WTC11 (cell line): ENCODE measurements around the gene SLC16A10. TPM values are rescaled to one million over a fixed set of nuclear protein-coding genes. Genes with fewer than 3 reads are reported as not detected.
A peak's percentile ranks its signal among the peaks of the same experiment; 100 is the strongest.

Experiments used
- ATAC-seq: fragments of 200-7000 bp; cut with Tn5 transposase; 2 replicates; pipeline ENCODE4 v1.10.0; 2021; ENCODE audit warnings: mild to moderate bottlenecking, moderate library complexity
- CTCF ChIA-PET: fragments of 300-600 bp; sonication (Branson Sonifier 250); formaldehyde crosslinking; loops from one replicate; lab custom pipeline; 2021; ENCODE audit warnings: antibody characterized with exemption; lab: Charles Lee
- POLR2A ChIA-PET: fragments of 350-600 bp; sonication (Branson Sonifier 250); formaldehyde crosslinking; loops from one replicate; lab custom pipeline; 2021; ENCODE audit warnings: antibody characterized with exemption; lab: Charles Lee
- DNase-seq: peaks from one replicate; pipeline ENCODE4 v3.0.0; 2021; ENCODE audit warnings: low spot score
- H3K27ac Mint-ChIP-seq: 2 replicates; pipeline ENCODE4 v1.8.0; 2021; ENCODE audit warnings: mixed read lengths
- H3K27me3 Mint-ChIP-seq: 2 replicates; pipeline ENCODE4 v1.8.0; 2021; ENCODE audit warnings: low read depth, mild to moderate bottlenecking, moderate library complexity, mixed read lengths
- H3K36me3 Mint-ChIP-seq: 2 replicates; pipeline ENCODE4 v1.8.0; 2021; ENCODE audit warnings: mixed read lengths
- H3K4me1 Mint-ChIP-seq: 2 replicates; pipeline ENCODE4 v1.8.0; 2022; ENCODE audit warnings: mixed read lengths
- H3K4me3 Mint-ChIP-seq: 2 replicates; pipeline ENCODE4 v1.8.0; 2021; ENCODE audit warnings: mild to moderate bottlenecking, moderate library complexity, mixed read lengths
- H3K9me3 Mint-ChIP-seq: 2 replicates; pipeline ENCODE4 v1.8.0; 2021; ENCODE audit warnings: mixed read lengths
- CREB1 ChIP-seq: sonication (generic); formaldehyde crosslinking; IDR thresholded peaks from 2 replicates; pipeline ENCODE4 v1.8.0; 2023; ENCODE audit warnings: mild to moderate bottlenecking, missing genetic modification reagents
- E2F1 ChIP-seq: sonication (generic); formaldehyde crosslinking; IDR thresholded peaks from 2 replicates; pipeline ENCODE4 v1.8.0; 2022; ENCODE audit warnings: mild to moderate bottlenecking, missing genetic modification reagents
- GABPB1 ChIP-seq: sonication (generic); formaldehyde crosslinking; IDR thresholded peaks from 2 replicates; pipeline ENCODE4 v1.8.1; 2023; ENCODE audit warnings: mild to moderate bottlenecking, missing genetic modification reagents
- GTF2I ChIP-seq: fragments of 250-450 bp; sonication (Bioruptor Pico); conservative IDR thresholded peaks from 2 replicates; pipeline ENCODE4 v1.4.0; 2021; ENCODE audit warnings: mild to moderate bottlenecking
- HMGA2 ChIP-seq: fragments of 250-450 bp; sonication (Bioruptor Pico); IDR thresholded peaks from 2 replicates; pipeline ENCODE4 v1.4.0; 2021; ENCODE audit warnings: mild to moderate bottlenecking, moderate library complexity
- MAX ChIP-seq: sonication (generic); formaldehyde crosslinking; IDR thresholded peaks from 2 replicates; pipeline ENCODE4 v1.8.0; 2022; ENCODE audit warnings: mild to moderate bottlenecking, missing genetic modification reagents
- NFATC4 ChIP-seq: fragments of 250-450 bp; sonication (Bioruptor Pico); IDR thresholded peaks from 2 replicates; pipeline ENCODE4 v1.9.0; 2021; ENCODE audit warnings: mild to moderate bottlenecking
- NFE2L1 ChIP-seq: sonication (generic); formaldehyde crosslinking; IDR thresholded peaks from 2 replicates; pipeline ENCODE4 v1.8.1; 2023; ENCODE audit warnings: missing genetic modification reagents
- NR1H2 ChIP-seq: sonication (generic); formaldehyde crosslinking; IDR thresholded peaks from 2 replicates; pipeline ENCODE4 v1.9.0; 2021; ENCODE audit warnings: mild to moderate bottlenecking, moderate library complexity, missing genetic modification reagents
- NR3C1 ChIP-seq: sonication (generic); formaldehyde crosslinking; conservative IDR thresholded peaks from 2 replicates; pipeline ENCODE4 v1.8.1; 2023; ENCODE audit warnings: low read depth, mild to moderate bottlenecking, missing genetic modification reagents
- OVOL2 ChIP-seq: fragments of 250-450 bp; sonication (Bioruptor Pico); IDR thresholded peaks from 2 replicates; pipeline ENCODE4 v1.9.0; 2021; ENCODE audit warnings: mild to moderate bottlenecking, borderline replicate concordance
- PRDM15 ChIP-seq: sonication (generic); formaldehyde crosslinking; IDR thresholded peaks from 2 replicates; pipeline ENCODE4 v1.8.0; 2022; ENCODE audit warnings: missing genetic modification reagents
- RELA ChIP-seq: sonication (generic); formaldehyde crosslinking; IDR thresholded peaks from 2 replicates; pipeline ENCODE4 v1.8.1; 2022; ENCODE audit warnings: missing genetic modification reagents, mild to moderate bottlenecking, borderline replicate concordance
- SMAD3 ChIP-seq: sonication (generic); formaldehyde crosslinking; IDR thresholded peaks from 2 replicates; pipeline ENCODE4 v1.8.0; 2022; ENCODE audit warnings: missing genetic modification reagents, mild to moderate bottlenecking, borderline replicate concordance
- SOX15 ChIP-seq: fragments of 250-450 bp; sonication (Bioruptor Pico); IDR thresholded peaks from 2 replicates; pipeline ENCODE4 v1.9.0; 2021; ENCODE audit warnings: mild to moderate bottlenecking
- TEAD1 ChIP-seq: sonication (generic); formaldehyde crosslinking; IDR thresholded peaks from 2 replicates; pipeline ENCODE4 v1.8.0; 2022; ENCODE audit warnings: mild to moderate bottlenecking, missing genetic modification reagents
- USF1 ChIP-seq: sonication (generic); formaldehyde crosslinking; IDR thresholded peaks from 2 replicates; pipeline ENCODE4 v1.8.0; 2022; ENCODE audit warnings: mild to moderate bottlenecking, missing genetic modification reagents
- USF2 ChIP-seq: sonication (generic); formaldehyde crosslinking; IDR thresholded peaks from 2 replicates; pipeline ENCODE4 v1.8.1; 2023; ENCODE audit warnings: mild to moderate bottlenecking, missing genetic modification reagents, moderate library complexity
- ZBTB21 ChIP-seq: sonication (generic); formaldehyde crosslinking; IDR thresholded peaks from 2 replicates; pipeline ENCODE4 v1.8.1; 2023; ENCODE audit warnings: mild to moderate bottlenecking, missing genetic modification reagents, borderline replicate concordance
- ZNF121 ChIP-seq: sonication (generic); formaldehyde crosslinking; IDR thresholded peaks from 2 replicates; pipeline ENCODE4 v1.8.0; 2023; ENCODE audit warnings: missing genetic modification reagents
- ZNF138 ChIP-seq: sonication (generic); formaldehyde crosslinking; conservative IDR thresholded peaks from 2 replicates; pipeline ENCODE4 v1.8.1; 2022; ENCODE audit warnings: mild to moderate bottlenecking, moderate library complexity, missing genetic modification reagents
- ZNF219 ChIP-seq: sonication (generic); formaldehyde crosslinking; IDR thresholded peaks from 2 replicates; pipeline ENCODE4 v1.8.0; 2023; ENCODE audit warnings: missing genetic modification reagents, mild to moderate bottlenecking, borderline replicate concordance
- ZNF396 ChIP-seq: fragments of 250-450 bp; sonication (Bioruptor Pico); IDR thresholded peaks from 2 replicates; pipeline ENCODE4 v1.8.0; 2021; ENCODE audit warnings: mild to moderate bottlenecking, moderate library complexity, borderline replicate concordance
- ZNF423 ChIP-seq: fragments of 250-450 bp; sonication (Bioruptor Pico); IDR thresholded peaks from 2 replicates; pipeline ENCODE4 v2.1.2; 2022; ENCODE audit warnings: mild to moderate bottlenecking, moderate library complexity
- total RNA-seq: library from RNA; stranded (reverse); gene quantifications from 3 replicates; pipeline ENCODE4 v1.2.3, GENCODE V29; 2021

The SLC16A10 gene
- total RNA-seq, 1 experiment from 2014 or later, result 18.4 TPM

GRCh38 chr6:111172563-111172962 is 85.3 kb downstream of the SLC16A10 start:
- TF ChIP-seq USF1 (CRISPR knock-in tag) (no peak), OVOL2 (no peak), ZNF396 (CRISPR knock-in tag) (no peak), ZNF121 (no peak), ZNF219 (CRISPR knock-in tag) (no peak), ZBTB21 (CRISPR knock-in tag) (no peak), SOX15 (no peak), CREB1 (CRISPR knock-in tag) (no peak), MAX (CRISPR knock-in tag) (no peak), NR1H2 (CRISPR knock-in tag) (no peak), ZNF138 (CRISPR knock-in tag) (no peak), NR3C1 (CRISPR knock-in tag) (no peak), SMAD3 (CRISPR knock-in tag) (no peak), E2F1 (CRISPR knock-in tag) (no peak)
- H3K27me3 Mint-ChIP-seq, result no peaks in the 10 kb centered on the region
- ChIA-PET POLR2A (no interaction called here), CTCF (no interaction called here)
- H3K4me3 Mint-ChIP-seq, result no peak overlapping the region
- ATAC-seq, result no peak
- peaks cover 18% of the 10 kb centered on the region for H3K4me1 Mint-ChIP-seq
- no peaks in the 10 kb centered on the region for H3K36me3 Mint-ChIP-seq
- H3K9me3 Mint-ChIP-seq, result no peaks in the 10 kb centered on the region
- no peak for DNase-seq
- no peak overlapping the region for H3K27ac Mint-ChIP-seq

GRCh38 chr6:111173341-111173740 is 86.0 kb downstream of the SLC16A10 start:
- ChIA-PET POLR2A (no interaction called here), CTCF (interaction anchor here (0.6 to 2.3 kb wide), 3 partner anchors 37 to 130 kb away, joined by 3 to 7 read pairs (median 3); a partner anchor contains a TSS)
- ATAC-seq (no peak), DNase-seq (peak; percentile 23)
- Mint-ChIP-seq H3K27me3 (no peaks in the 10 kb centered on the region), H3K27ac (no peak overlapping the region), H3K9me3 (no peaks in the 10 kb centered on the region), H3K4me3 (no peak overlapping the region)
- TF ChIP-seq GABPB1 (CRISPR knock-in tag), result no peak
- TF ChIP-seq MAX (CRISPR knock-in tag), result no peak
- TF ChIP-seq USF2, result no peak
- no peak for TF ChIP-seq NR1H2 (CRISPR knock-in tag)
- no peak for TF ChIP-seq HMGA2
- no peak for TF ChIP-seq NR3C1 (CRISPR knock-in tag)
- no peak for TF ChIP-seq SMAD3 (CRISPR knock-in tag)
- TF ChIP-seq SOX15, result no peak
- TF ChIP-seq ZNF423 (CRISPR knock-in tag), result no peak
- no peak for TF ChIP-seq GTF2I
- no peak for TF ChIP-seq TEAD1
- no peak for TF ChIP-seq NFATC4 (CRISPR knock-in tag)
- no peak for TF ChIP-seq PRDM15 (CRISPR knock-in tag)
- no peak for TF ChIP-seq NFE2L1 (CRISPR knock-in tag)
- TF ChIP-seq ZBTB21 (CRISPR knock-in tag), result no peak
- TF ChIP-seq RELA (CRISPR knock-in tag), result no peak
- TF ChIP-seq, all 79 proteins: peak for 0
- no peaks in the 10 kb centered on the region for H3K36me3 Mint-ChIP-seq
- peaks cover 18% of the 10 kb centered on the region for H3K4me1 Mint-ChIP-seq
